COLO668 (cell line): Measurements from ENCODE around the gene SHOC1.
"Not testable (repeated sequence)": the region's sequence is repeated elsewhere in the genome, so short reads cannot be mapped to it uniquely, and the experiment has no call there.

Experiments
- DNase-seq: peaks from one replicate; lab custom pipeline; 2025; ENCODE audit not compliant: unreplicated experiment; lab: John Stamatoyannopoulos, UW

SHOC1 gene

GRCh38 chr9:111794835-111795556 lies at the start of gene SHOC1:
Gene SHOC1, minus strand, starts transcription at chr9:111794937. Its CDS starts 3,519 bp downstream, at chr9:111791418.
- no peak for DNase-seq

- no peak for DNase-seq
Observed at GRCh38 chr9:111843971-111844370, 49.2 kb upstream of the SHOC1 start.

DNA sequence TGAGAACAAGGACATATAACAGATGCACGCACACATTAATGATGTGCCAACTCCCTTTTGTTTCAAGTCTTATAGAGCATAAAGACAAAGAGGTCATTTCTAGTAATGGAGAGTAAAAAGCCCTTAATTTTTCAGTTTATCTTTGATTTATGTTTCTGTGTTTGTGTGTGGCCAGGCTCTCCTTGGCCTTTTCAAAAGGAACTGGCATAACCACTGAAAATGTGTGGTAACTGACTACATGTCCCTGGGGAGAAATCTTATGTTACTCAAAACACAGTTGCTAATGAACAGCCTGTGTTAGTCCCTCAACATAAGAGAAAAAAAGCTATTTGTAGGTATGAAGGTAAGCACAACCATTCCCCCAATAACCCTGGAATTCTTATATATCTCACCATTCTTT lies 47.6 kb upstream of the SHOC1 start:
- DNase-seq = no peak

DNA sequence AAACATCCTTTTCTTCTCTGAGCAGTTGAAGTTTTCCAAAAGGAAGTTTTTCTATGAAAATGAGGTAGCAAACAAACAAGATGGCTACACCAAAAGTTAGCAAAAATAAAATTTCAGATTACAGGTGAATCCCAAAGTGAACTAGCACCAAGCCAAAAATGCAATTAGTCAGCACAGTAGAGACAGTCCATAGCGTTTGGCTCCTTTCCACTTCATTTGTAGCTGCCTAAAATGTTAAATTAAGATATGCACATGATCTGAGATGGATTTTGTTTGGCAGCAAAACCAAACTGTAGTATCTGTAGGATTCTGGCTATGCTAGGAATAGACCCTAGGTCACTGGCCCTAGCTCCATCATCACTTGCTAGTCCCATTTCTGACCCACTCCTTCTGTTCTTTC lies 45.7 kb upstream of the SHOC1 start:
- no peak for DNase-seq

DNA sequence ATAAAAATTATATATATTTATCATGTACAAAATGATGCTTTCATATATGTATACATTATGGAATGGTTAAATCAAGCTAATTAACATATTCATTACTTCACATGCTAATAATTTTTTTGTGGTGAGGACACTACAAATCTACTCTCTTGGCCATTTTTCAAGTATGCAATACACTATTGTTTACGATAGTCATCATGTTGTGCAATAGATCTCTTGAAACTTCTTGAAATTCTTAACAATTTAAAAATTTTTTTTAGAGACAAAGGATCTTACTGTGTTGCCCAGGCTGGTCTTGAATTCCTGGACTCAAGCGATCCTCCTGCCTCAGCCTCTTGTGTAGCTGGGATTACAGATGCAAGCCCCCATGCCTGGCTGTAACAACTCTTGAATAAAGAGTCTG lies 45.2 kb upstream of the SHOC1 start:
- DNase-seq = no peak

DNA sequence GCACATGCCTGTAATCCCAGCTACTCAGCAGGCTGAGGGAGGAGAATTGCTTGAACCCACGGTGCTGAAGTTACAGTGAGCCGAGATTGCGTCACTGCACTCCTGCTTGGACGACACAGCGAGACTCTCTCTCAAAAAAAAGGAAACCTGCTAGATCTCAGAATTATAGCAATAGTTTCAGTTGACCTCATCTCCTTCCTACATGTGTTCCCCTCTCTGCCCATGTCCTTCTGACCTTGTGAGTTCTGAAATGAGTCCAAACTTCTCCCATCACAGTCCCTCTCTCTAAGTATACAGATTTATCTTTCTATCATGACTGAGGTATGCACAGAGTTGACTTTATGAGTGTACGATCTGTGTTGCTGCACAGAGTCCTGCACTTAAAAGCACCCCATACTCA lies 44.6 kb upstream of the SHOC1 start:
- no peak for DNase-seq

- DNase-seq = no peak
Observed at GRCh38 chr9:111838439-111838838, 43.7 kb upstream of the SHOC1 start.

- no peak for DNase-seq
Observed at GRCh38 chr9:111836311-111836710, 41.6 kb upstream of the SHOC1 start.

DNA sequence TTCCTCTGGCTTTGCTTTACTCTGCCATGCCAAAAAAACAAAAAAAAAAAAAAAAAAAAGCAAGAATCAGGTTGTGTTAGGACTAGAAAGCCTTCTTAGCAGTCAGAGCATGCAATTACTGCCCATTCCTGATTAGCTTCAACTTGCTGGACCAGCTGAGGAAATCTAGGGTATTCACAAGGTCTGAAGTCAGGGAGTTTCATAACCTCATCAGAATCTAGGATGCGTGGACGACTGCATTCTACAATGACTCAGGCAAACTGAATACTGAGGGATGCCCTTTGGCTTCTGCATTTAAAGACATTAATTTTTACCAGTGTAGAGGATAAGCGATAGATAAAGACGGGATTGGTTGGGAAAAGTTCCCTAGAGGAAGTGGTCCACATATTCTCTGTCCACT lies 39.2 kb upstream of the SHOC1 start:
- DNase-seq = no peak

GRCh38 chr9:111832449-111832848 lies 37.7 kb upstream of the SHOC1 start:
- DNase-seq = no peak

DNA sequence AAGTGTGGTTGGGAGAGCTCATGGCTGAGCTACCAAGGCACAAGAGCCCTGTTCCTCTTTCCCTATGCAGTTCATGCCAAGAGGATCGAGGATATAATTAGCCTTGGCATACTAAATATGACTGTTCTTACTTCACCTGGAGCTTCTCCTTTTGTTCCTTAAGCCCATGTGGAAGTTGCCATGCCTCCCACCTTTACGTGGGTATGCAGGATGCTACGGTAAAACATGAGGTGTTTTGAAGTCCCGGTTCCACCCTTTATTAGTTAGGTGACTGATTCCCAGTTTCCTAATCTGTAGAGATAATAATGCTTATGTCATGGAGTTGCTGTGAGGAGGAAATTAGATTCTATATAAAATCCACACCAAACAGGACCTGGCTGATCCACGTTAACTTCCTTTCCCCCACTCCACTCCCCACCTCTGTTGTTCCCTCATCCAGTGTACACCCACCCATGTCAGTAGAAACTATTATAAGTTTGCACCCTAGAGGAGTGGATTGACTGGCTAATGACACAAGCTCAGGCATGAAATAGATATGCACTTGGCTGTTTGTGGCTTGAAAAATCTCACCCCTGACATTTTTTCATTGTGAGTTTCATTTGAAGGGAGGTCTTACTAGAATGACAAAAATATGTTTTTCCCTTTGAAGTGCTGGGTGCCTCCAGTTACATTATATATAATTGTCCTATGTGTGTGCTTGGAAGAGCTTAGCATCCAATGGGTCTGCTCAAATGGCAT lies 36.8 kb upstream of the SHOC1 start:
- DNase-seq = no peak

DNA sequence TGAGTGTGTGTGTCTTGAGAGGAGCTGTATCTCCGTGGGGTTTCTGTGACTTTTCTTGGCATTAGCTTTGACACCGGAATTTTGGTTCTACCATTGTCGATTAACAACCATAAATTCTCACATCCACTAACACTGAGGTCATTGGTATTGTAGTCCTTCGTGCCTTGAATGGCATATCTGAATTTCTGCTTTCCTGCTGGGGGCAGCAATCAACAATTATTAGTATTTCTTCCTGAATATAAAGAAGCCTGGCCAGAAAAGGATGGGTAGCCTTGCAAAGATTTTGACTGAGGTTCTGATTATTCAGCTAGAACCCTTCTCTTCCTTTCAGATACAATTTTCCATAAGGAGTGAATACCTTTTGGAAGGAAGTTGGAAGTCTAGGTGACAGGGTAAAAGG lies 33.5 kb upstream of the SHOC1 start:
- DNase-seq = no peak

- DNase-seq = no peak
Observed at GRCh38 chr9:111825468-111826145, 30.9 kb upstream of the SHOC1 start.

- no peak for DNase-seq
Observed at GRCh38 chr9:111821006-111821528, 26.3 kb upstream of the SHOC1 start.

DNA sequence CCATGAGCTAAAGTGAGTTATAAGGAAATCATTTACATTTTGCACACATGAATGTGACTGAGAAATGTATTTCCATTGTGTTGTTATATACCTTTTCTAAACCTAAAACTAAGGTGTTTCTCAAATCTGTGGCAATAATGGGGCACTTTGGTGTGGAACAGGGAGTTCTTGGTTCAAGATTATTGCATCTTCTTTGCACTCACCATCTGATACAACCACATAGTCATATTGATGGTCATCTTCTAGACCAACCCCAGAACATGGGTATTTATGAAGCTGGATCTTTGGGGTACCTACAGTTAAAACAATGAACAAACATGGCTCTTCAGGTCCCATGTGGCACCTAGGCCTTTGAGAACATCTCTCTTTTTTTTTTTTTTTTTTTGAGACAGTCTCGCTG lies 24.6 kb upstream of the SHOC1 start:
- DNase-seq = no peak

GRCh38 chr9:111815285-111816070 lies 20.7 kb upstream of the SHOC1 start:
- no peak for DNase-seq

DNA sequence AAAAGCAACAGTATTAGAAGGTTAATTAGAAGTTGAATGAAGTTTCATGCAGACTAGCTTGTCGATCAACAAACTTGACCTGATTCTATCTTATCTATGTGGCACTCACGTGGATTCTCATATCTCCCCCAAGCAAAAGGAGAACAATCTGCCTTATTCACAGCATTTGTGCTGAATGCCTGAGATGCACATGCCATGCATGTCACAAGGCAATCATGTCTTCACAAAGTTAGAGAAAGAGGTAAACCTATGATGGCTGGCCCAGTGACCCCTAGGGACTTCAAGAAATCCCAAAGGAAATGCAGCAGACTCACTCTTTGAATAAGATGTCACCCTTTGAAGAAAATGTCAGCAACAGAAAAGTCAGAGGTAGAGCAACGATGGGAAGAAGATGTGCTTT lies 17.6 kb upstream of the SHOC1 start:
- DNase-seq = no peak

- DNase-seq = no peak
Observed at GRCh38 chr9:111810908-111811307, 16.2 kb upstream of the SHOC1 start.

DNA sequence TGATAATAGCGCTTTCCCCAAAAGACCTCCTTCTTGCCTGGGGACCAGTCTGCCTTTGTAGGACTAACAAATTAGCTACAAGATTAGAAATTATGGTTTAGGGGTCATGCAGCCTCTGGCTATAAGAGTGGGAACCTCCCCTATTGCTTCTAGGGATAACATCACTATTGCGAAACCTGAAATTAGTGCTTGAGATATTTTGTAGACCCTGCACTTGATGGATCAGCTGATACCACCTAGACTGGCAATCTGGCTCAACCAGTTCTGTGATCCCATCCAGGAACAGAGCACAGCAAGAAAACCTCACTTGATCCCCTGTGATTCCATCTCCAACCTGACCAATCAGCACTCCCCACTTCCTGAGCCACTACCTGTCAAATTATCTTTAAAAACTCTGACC lies 15.7 kb upstream of the SHOC1 start:
- DNase-seq = not testable (repeated sequence)

- DNase-seq = no peak
Observed at GRCh38 chr9:111807197-111807596, 12.5 kb upstream of the SHOC1 start.

- DNase-seq = no peak
Observed at GRCh38 chr9:111806259-111806658, 11.5 kb upstream of the SHOC1 start.
